ENCODE results near the gene ASIC1. TPM values are rescaled to one million over a fixed set of nuclear protein-coding genes. Genes with fewer than 3 reads are reported as not detected.

The ASIC1 gene
- total RNA-seq, 1 experiment from 2014 or later: 2.7 TPM

GRCh38 chr12:50061171-50061570, 3.8 kb downstream of the ASIC1 start:
- Histone ChIP-seq H3K27ac (ENCODE audit: low read depth, low read length, poor library complexity, severe bottlenecking) (no peak overlapping the region), H3K36me3 (ENCODE audit: insufficient read depth, low read length, poor library complexity, severe bottlenecking) (no peaks in the 10 kb centered on the region), H3K4me1 (ENCODE audit: insufficient read depth, low read length, poor library complexity, severe bottlenecking) (peaks cover 10% of the 10 kb centered on the region), H3K4me3 (ENCODE audit: low read depth, low read length, poor library complexity, severe bottlenecking) (no peak overlapping the region), H3K9me3 (ENCODE audit: low read depth, low read length, poor library complexity, severe bottlenecking) (no peaks in the 10 kb centered on the region), H3K27me3 (replicated peaks; ENCODE audit: insufficient read depth, low read depth, low read length, poor library complexity) (peaks cover 4% of the 10 kb centered on the region)
- TF ChIP-seq CTCF (conservative IDR thresholded peaks at IDR 0.05; ENCODE audit: low read depth, low read length): no peak
- no peak for TF ChIP-seq EZH2 (IDR thresholded peaks at IDR 0.05; ENCODE audit: borderline replicate concordance, low read depth, low read length, poor library complexity, severe bottlenecking)
- ChIA-PET POLR2A (ENCODE audit: low non-redundant PET) (no interaction called here), CTCF (interaction anchor here (1.3 kb wide), 1 partner anchor 9 kb away, joined by 5 read pairs; no protein-coding TSS in a partner anchor)
- BruUV-seq (replicated peaks): no TSS peak
- DNase-seq (ENCODE audit: low spot score): no peak
- intact Hi-C loops (cut with micrococcal nuclease; ENCODE audit: unreplicated experiment): no loop called here

DNA sequence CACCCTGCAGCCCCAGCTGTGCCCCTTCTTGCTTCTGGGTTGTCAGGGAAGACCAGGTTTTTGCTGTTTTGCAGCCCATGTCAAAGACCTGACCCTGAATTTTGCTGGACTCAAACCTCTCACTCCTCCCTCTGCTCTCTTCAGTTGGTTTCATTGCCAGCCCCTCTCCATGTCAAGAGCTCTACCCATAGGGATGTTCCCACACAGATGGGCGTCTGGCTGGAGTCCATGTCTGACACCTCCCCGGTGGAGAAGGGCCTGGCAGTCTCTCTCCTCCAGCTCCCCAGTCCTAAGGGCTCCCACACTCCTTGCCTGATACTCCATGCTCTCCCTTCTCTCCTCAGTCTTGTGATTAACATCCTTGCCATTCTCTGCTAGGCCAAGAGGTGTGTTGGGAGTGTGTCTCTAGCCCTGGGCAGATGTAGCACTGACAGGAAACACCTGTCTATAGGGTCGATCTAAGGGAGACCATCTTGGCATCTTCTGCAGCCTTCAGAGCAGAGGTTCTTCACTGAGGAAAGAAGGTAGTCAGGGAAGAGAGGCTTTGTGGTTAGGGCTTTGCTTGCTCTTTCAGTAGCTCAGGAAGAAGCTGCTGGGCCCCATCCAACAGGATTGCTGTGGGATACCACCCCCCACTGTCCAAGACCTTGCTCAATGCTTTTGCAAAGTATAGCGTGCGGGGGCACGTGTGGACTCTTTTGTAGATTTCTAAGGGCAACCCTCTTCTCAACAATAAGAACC, 4.7 kb downstream of the ASIC1 start:
- peaks cover under 1% of the 10 kb centered on the region for H3K4me1 ChIP-seq (ENCODE audit: insufficient read depth, low read length, poor library complexity, severe bottlenecking)
- H3K36me3 ChIP-seq (ENCODE audit: insufficient read depth, low read length, poor library complexity, severe bottlenecking): no peaks in the 10 kb centered on the region
- no peak overlapping the region for H3K27ac ChIP-seq (ENCODE audit: low read depth, low read length, poor library complexity, severe bottlenecking)
- no peaks in the 10 kb centered on the region for H3K27me3 ChIP-seq (replicated peaks; ENCODE audit: insufficient read depth, low read depth, low read length, poor library complexity)
- BruUV-seq (replicated peaks): no TSS peak
- intact Hi-C loops (cut with micrococcal nuclease; ENCODE audit: unreplicated experiment): no loop called here
- no peaks in the 10 kb centered on the region for H3K9me3 ChIP-seq (ENCODE audit: low read depth, low read length, poor library complexity, severe bottlenecking)
- DNase-seq (ENCODE audit: low spot score): no peak
- POLR2A ChIA-PET (ENCODE audit: low non-redundant PET): no interaction called here
- CTCF ChIA-PET: interaction anchor here (1.0 to 1.3 kb wide), 2 partner anchors 8 to 95 kb away, joined by 3 to 5 read pairs; no protein-coding TSS in a partner anchor
- H3K4me3 ChIP-seq (ENCODE audit: low read depth, low read length, poor library complexity, severe bottlenecking): no peak overlapping the region
- TF ChIP-seq CTCF (conservative IDR thresholded peaks at IDR 0.05; ENCODE audit: low read depth, low read length) (no peak), EZH2 (IDR thresholded peaks at IDR 0.05; ENCODE audit: borderline replicate concordance, low read depth, low read length, poor library complexity, severe bottlenecking) (no peak)

DNA sequence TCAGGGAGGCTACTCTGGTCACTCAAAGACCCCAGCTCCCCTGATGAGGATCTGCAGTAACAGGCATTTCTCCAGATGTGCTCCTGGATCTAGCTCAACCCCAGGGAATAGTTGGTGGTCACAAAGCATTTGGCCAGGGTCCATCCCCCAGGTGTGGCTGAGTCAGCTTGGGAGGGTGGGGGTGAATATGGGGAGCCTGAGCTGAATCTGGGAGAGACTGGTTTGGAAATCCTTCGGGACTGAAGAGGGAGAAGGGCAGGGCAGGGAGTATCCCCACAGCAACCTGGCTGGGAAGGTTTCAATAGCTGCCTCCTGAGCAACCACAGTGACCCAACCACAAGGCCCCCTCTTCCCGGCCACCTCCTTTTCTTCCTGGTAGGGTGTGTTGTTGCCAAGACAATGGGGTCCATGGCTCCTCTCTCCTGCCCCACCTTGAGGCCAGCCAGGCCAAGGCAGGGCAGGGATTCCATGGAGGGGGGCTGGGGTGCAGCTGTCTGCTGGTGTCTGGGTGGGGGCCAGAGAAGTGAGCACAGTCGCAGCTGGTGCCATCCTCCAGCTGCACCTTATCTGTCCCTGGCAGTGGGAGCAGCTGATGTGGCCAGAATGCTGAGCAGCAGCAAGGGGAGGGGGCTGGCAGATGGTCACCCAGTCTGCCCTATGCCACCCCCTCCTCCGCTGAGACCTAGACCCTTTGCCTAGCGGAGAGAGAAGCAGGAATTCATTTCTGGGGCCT, 5.5 kb downstream of the ASIC1 start:
- H3K4me1 ChIP-seq (ENCODE audit: insufficient read depth, low read length, poor library complexity, severe bottlenecking): no peaks in the 10 kb centered on the region
- CTCF ChIA-PET: interaction anchor here (1.0 kb wide), 1 partner anchor 96 kb away, joined by 3 read pairs; no protein-coding TSS in a partner anchor
- H3K9me3 ChIP-seq (ENCODE audit: low read depth, low read length, poor library complexity, severe bottlenecking): no peaks in the 10 kb centered on the region
- TF ChIP-seq EZH2 (IDR thresholded peaks at IDR 0.05; ENCODE audit: borderline replicate concordance, low read depth, low read length, poor library complexity, severe bottlenecking): no peak
- TF ChIP-seq CTCF (conservative IDR thresholded peaks at IDR 0.05; ENCODE audit: low read depth, low read length): no peak
- no peak overlapping the region for H3K27ac ChIP-seq (ENCODE audit: low read depth, low read length, poor library complexity, severe bottlenecking)
- BruUV-seq (replicated peaks): no TSS peak
- intact Hi-C loops (cut with micrococcal nuclease; ENCODE audit: unreplicated experiment): no loop called here
- DNase-seq (ENCODE audit: low spot score): no peak
- H3K36me3 ChIP-seq (ENCODE audit: insufficient read depth, low read length, poor library complexity, severe bottlenecking): no peaks in the 10 kb centered on the region
- H3K4me3 ChIP-seq (ENCODE audit: low read depth, low read length, poor library complexity, severe bottlenecking): no peak overlapping the region
- POLR2A ChIA-PET (ENCODE audit: low non-redundant PET): no interaction called here
- no peaks in the 10 kb centered on the region for H3K27me3 ChIP-seq (replicated peaks; ENCODE audit: insufficient read depth, low read depth, low read length, poor library complexity)
